ENCODE data around the gene DDIT3.

- TF ChIP-seq CTCF (IDR thresholded peaks at IDR 0.05) (no peak), ZFX (IDR thresholded peaks at IDR 0.05; ENCODE audit: borderline replicate concordance) (no peak)
Observed at GRCh38 chr12:57541001-57541400, 20.7 kb upstream of the DDIT3 start.

Measured in 22Rv1 (cell line).